Measurements from ENCODE around the gene GALNTL6. TPM values are rescaled to one million over a fixed set of nuclear protein-coding genes. Genes with fewer than 3 reads are reported as not detected.

GALNTL6 gene
- total and polyA plus RNA-seq, 2 experiments from 2014 or later: 0.38 to 0.40 TPM

- Mint-ChIP-seq H3K4me1 (peaks cover 2% of the 10 kb centered on the region; the same call in 1 of the 3 replicates), H3K4me3 (no peak overlapping the region), H3K27ac (no peak overlapping the region), H3K9me3 (no peaks in the 10 kb centered on the region), H3K27me3 (ENCODE audit: insufficient read depth, low read depth, poor library complexity) (peaks cover 3% of the 10 kb centered on the region), H3K36me3 (ENCODE audit: low read depth) (no peaks in the 10 kb centered on the region)
- no peak overlapping the region for H3K27ac ChIP-seq (ENCODE audit: low read depth)
- no peaks in the 10 kb centered on the region for H3K27me3 ChIP-seq (ENCODE audit: insufficient read depth)
- no peaks in the 10 kb centered on the region for H3K36me3 ChIP-seq (ENCODE audit: insufficient read depth)
- no peaks in the 10 kb centered on the region for H4K20me1 ChIP-seq (replicated peaks; ENCODE audit: insufficient read depth)
- H3K79me2 ChIP-seq (replicated peaks; ENCODE audit: insufficient read depth): no peaks in the 10 kb centered on the region
- no peak for ATAC-seq
- no peak overlapping the region for H3K4me2 ChIP-seq
- H3K9me2 ChIP-seq (ENCODE audit: insufficient read depth): no peaks in the 10 kb centered on the region
- TF ChIP-seq ZNF114 (CRISPR knock-in tag; IDR thresholded peaks at IDR 0.05) (no peak), JUNB (IDR thresholded peaks at IDR 0.05; ENCODE audit: unreplicated experiment) (no peak)
- no peak overlapping the region for H3K4me3 ChIP-seq
- H2AFZ ChIP-seq: no peak overlapping the region
- no peaks in the 10 kb centered on the region for H3F3A ChIP-seq (replicated peaks; ENCODE audit: low read depth)
- no peaks in the 10 kb centered on the region for H3K4me1 ChIP-seq (ENCODE audit: insufficient read depth)
- DNase-seq (ENCODE audit: low spot score): no peak
These were observed 963.1 kb downstream of the GALNTL6 start for GRCh38 chr4:172776203-172776861.

GRCh38 chr4:172777729-172778431, 964.7 kb downstream of the GALNTL6 start:
- no peak overlapping the region for H3K27ac ChIP-seq (ENCODE audit: low read depth)
- Mint-ChIP-seq H3K27me3 (ENCODE audit: insufficient read depth, low read depth, poor library complexity) (peaks cover 3% of the 10 kb centered on the region), H3K4me1 (peaks cover 5% of the 10 kb centered on the region; the same call in 2 of the 3 replicates), H3K36me3 (ENCODE audit: low read depth) (no peaks in the 10 kb centered on the region), H3K27ac (peak overlapping the region; percentile 49; the same call in 1 of the 2 replicates), H3K4me3 (no peak overlapping the region), H3K9me3 (no peaks in the 10 kb centered on the region)
- ATAC-seq (no peak), DNase-seq (ENCODE audit: low spot score) (no peak)
- no peaks in the 10 kb centered on the region for H3K9me2 ChIP-seq (ENCODE audit: insufficient read depth)
- no peaks in the 10 kb centered on the region for H3F3A ChIP-seq (replicated peaks; ENCODE audit: low read depth)
- no peak overlapping the region for H3K4me3 ChIP-seq
- H3K36me3 ChIP-seq (ENCODE audit: insufficient read depth): no peaks in the 10 kb centered on the region
- H4K20me1 ChIP-seq (replicated peaks; ENCODE audit: insufficient read depth): no peaks in the 10 kb centered on the region
- no peaks in the 10 kb centered on the region for H3K79me2 ChIP-seq (replicated peaks; ENCODE audit: insufficient read depth)
- H3K27me3 ChIP-seq (ENCODE audit: insufficient read depth): no peaks in the 10 kb centered on the region
- H3K4me2 ChIP-seq: no peak overlapping the region
- H2AFZ ChIP-seq: no peak overlapping the region
- no peaks in the 10 kb centered on the region for H3K4me1 ChIP-seq (ENCODE audit: insufficient read depth)
- TF ChIP-seq ZNF331 (CRISPR knock-in tag; IDR thresholded peaks at IDR 0.05; ENCODE audit: low read depth) (no peak), REST (IDR thresholded peaks at IDR 0.05; ENCODE audit: unreplicated experiment) (no peak), STAT1 (IDR thresholded peaks at IDR 0.05; ENCODE audit: unreplicated experiment) (no peak), CREB1 (CRISPR knock-in tag; IDR thresholded peaks at IDR 0.05; ENCODE audit: low read depth) (no peak), CTCF (conservative IDR thresholded peaks at IDR 0.05; ENCODE audit: low read depth in 2 of 2) (no peak), EZH2phosphoT487 (IDR thresholded peaks at IDR 0.05; ENCODE audit: unreplicated experiment) (no peak), JUNB (IDR thresholded peaks at IDR 0.05; ENCODE audit: unreplicated experiment) (no peak), ZNF114 (CRISPR knock-in tag; IDR thresholded peaks at IDR 0.05) (no peak), ETS1 (IDR thresholded peaks at IDR 0.05) (no peak), NANOG (IDR thresholded peaks at IDR 0.05; ENCODE audit: borderline replicate concordance) (no peak)
